HL-60 (cell line): ENCODE results near the gene CLN6.

ENCODE experiments used
- GABPA ChIP-seq: IDR thresholded peaks from 2 replicates; pipeline ENCODE4 v1.6.1; 2012; ENCODE audit warnings: low read depth
- POLR2AphosphoS5 ChIP-seq: IDR thresholded peaks from 2 replicates; pipeline ENCODE4 v1.6.1; 2012; ENCODE audit warnings: low read depth
- TF ChIP-seq, protein P1 (sequence below): IDR thresholded peaks from one replicate; pipeline ENCODE4 v1.5.1; 2011; ENCODE audit warnings: low read length, control low read depth, inconsistent platforms; ENCODE audit not compliant: insufficient read depth
- TF ChIP-seq, protein P2 (sequence below): IDR thresholded peaks from 2 replicates; pipeline ENCODE4 v1.6.1; 2012; ENCODE audit warnings: low read depth; ENCODE audit not compliant: insufficient replicate concordance

DNA sequence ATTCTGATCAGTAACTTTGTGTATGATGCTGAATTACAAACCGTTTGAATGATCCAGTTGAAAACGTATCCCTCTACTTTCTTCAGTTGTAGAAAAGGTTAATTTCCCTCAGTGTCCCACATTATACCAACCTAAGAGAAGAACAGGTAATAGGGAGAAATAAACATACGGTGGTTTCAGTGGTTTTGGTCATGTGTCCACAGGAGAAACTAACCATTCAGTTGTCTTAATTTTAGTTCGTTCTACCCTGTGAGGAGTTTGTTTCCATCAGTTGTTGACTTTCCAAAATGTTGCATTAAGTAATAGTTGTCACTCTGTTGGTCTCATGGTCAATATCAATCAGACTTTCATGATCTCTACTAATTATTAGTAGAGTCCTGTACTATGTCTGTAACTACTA, 39.5 kb downstream of the CLN6 start:
- TF ChIP-seq, protein P1, sequence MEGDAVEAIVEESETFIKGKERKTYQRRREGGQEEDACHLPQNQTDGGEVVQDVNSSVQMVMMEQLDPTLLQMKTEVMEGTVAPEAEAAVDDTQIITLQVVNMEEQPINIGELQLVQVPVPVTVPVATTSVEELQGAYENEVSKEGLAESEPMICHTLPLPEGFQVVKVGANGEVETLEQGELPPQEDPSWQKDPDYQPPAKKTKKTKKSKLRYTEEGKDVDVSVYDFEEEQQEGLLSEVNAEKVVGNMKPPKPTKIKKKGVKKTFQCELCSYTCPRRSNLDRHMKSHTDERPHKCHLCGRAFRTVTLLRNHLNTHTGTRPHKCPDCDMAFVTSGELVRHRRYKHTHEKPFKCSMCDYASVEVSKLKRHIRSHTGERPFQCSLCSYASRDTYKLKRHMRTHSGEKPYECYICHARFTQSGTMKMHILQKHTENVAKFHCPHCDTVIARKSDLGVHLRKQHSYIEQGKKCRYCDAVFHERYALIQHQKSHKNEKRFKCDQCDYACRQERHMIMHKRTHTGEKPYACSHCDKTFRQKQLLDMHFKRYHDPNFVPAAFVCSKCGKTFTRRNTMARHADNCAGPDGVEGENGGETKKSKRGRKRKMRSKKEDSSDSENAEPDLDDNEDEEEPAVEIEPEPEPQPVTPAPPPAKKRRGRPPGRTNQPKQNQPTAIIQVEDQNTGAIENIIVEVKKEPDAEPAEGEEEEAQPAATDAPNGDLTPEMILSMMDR, result no peak
- TF ChIP-seq POLR2AphosphoS5 (no peak), GABPA (no peak)
- TF ChIP-seq, protein P2, sequence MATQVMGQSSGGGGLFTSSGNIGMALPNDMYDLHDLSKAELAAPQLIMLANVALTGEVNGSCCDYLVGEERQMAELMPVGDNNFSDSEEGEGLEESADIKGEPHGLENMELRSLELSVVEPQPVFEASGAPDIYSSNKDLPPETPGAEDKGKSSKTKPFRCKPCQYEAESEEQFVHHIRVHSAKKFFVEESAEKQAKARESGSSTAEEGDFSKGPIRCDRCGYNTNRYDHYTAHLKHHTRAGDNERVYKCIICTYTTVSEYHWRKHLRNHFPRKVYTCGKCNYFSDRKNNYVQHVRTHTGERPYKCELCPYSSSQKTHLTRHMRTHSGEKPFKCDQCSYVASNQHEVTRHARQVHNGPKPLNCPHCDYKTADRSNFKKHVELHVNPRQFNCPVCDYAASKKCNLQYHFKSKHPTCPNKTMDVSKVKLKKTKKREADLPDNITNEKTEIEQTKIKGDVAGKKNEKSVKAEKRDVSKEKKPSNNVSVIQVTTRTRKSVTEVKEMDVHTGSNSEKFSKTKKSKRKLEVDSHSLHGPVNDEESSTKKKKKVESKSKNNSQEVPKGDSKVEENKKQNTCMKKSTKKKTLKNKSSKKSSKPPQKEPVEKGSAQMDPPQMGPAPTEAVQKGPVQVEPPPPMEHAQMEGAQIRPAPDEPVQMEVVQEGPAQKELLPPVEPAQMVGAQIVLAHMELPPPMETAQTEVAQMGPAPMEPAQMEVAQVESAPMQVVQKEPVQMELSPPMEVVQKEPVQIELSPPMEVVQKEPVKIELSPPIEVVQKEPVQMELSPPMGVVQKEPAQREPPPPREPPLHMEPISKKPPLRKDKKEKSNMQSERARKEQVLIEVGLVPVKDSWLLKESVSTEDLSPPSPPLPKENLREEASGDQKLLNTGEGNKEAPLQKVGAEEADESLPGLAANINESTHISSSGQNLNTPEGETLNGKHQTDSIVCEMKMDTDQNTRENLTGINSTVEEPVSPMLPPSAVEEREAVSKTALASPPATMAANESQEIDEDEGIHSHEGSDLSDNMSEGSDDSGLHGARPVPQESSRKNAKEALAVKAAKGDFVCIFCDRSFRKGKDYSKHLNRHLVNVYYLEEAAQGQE, result no peak
